Neural crest cell (in vitro differentiated cells): ENCODE data around the gene TUSC2. TPM values are rescaled to one million over a fixed set of nuclear protein-coding genes. Genes with fewer than 3 reads are reported as not detected.
A peak's percentile ranks its signal among the peaks of the same experiment; 100 is the strongest.

ENCODE experiments used
- DNase-seq: peaks from one replicate; pipeline ENCODE4 v3.0.0; 2021; ENCODE audit warnings: low read depth, mixed read lengths, low spot score
- H3K27ac Mint-ChIP-seq: one replicate; pipeline ENCODE4 v1.8.0; 2021; ENCODE audit warnings: mild to moderate bottlenecking, mixed read lengths; ENCODE audit not compliant: unreplicated experiment
- H3K27me3 Mint-ChIP-seq: 2 replicates; pipeline ENCODE4 v1.8.0; 2021; ENCODE audit warnings: low read depth, mild to moderate bottlenecking, mixed read lengths
- H3K36me3 Mint-ChIP-seq: 2 replicates; pipeline ENCODE4 v1.8.0; 2021; ENCODE audit warnings: low read depth, mild to moderate bottlenecking, mixed read lengths
- H3K4me1 Mint-ChIP-seq: 2 replicates; pipeline ENCODE4 v1.8.0; 2021; ENCODE audit warnings: mixed read lengths
- H3K4me3 Mint-ChIP-seq: one replicate; pipeline ENCODE4 v1.8.0; 2021; ENCODE audit warnings: mild to moderate bottlenecking, mixed read lengths
- H3K9me3 Mint-ChIP-seq: 2 replicates; pipeline ENCODE4 v1.8.0; 2021; ENCODE audit warnings: mixed read lengths
- CTCF ChIP-seq: fragments of 200-600 bp; sonication (generic); conservative IDR thresholded peaks from 2 replicates; pipeline ENCODE4 v1.5.0; 2021; ENCODE audit warnings: antibody characterized with exemption, mild to moderate bottlenecking
- total RNA-seq: library from RNA; stranded (reverse); gene quantifications from 2 replicates; pipeline ENCODE4 v1.2.1, GENCODE V29; 2021

The TUSC2 gene
- total RNA-seq, 1 donor from 2014 or later = 35.5 TPM

- Mint-ChIP-seq H3K36me3 (no peaks in the 10 kb centered on the region), H3K4me3 (peak within 1 kb of the TSS; percentile 85), H3K4me1 (peaks cover 14% of the 10 kb centered on the region), H3K9me3 (no peaks in the 10 kb centered on the region), H3K27ac (peak within 1 kb of the TSS; percentile 97), H3K27me3 (no peaks in the 10 kb centered on the region)
- peak; percentile 90 for DNase-seq
- TF ChIP-seq CTCF = no peak
Measured at GRCh38 chr3:50292159-50293078, 35.6 kb downstream of the TUSC2 start, which contains the start of gene IFRD2. Gene IFRD2, minus strand, starts transcription at chr3:50292429. Its CDS starts 155 bp downstream, at chr3:50292274.

- Mint-ChIP-seq H3K4me1 (peaks cover 14% of the 10 kb centered on the region), H3K9me3 (no peaks in the 10 kb centered on the region), H3K27ac (no peak overlapping the region), H3K27me3 (no peaks in the 10 kb centered on the region), H3K36me3 (no peaks in the 10 kb centered on the region), H3K4me3 (peak overlapping the region; percentile 78)
- no peak for TF ChIP-seq CTCF
- no peak for DNase-seq
Measured at GRCh38 chr3:50290161-50290641, 37.8 kb downstream of the TUSC2 start.

- no peak for DNase-seq
- no peak for TF ChIP-seq CTCF
- Mint-ChIP-seq H3K27me3 (no peaks in the 10 kb centered on the region), H3K4me1 (peaks cover 14% of the 10 kb centered on the region), H3K27ac (no peak overlapping the region), H3K36me3 (no peaks in the 10 kb centered on the region), H3K4me3 (peak overlapping the region; percentile 78), H3K9me3 (no peaks in the 10 kb centered on the region)
Measured at GRCh38 chr3:50289130-50289529, 38.9 kb downstream of the TUSC2 start.

GRCh38 chr3:50288387-50289007 lies 39.5 kb downstream of the TUSC2 start:
- DNase-seq = no peak
- peak overlapping the region; percentile 78 for H3K4me3 Mint-ChIP-seq
- no peak for TF ChIP-seq CTCF
- peaks cover 14% of the 10 kb centered on the region for H3K4me1 Mint-ChIP-seq
- H3K9me3 Mint-ChIP-seq = no peaks in the 10 kb centered on the region
- no peaks in the 10 kb centered on the region for H3K36me3 Mint-ChIP-seq
- no peaks in the 10 kb centered on the region for H3K27me3 Mint-ChIP-seq
- H3K27ac Mint-ChIP-seq = no peak overlapping the region

- Mint-ChIP-seq H3K27ac (no peak overlapping the region), H3K4me3 (peak overlapping the region; percentile 59), H3K27me3 (no peaks in the 10 kb centered on the region), H3K36me3 (no peaks in the 10 kb centered on the region), H3K9me3 (no peaks in the 10 kb centered on the region), H3K4me1 (peaks cover 7% of the 10 kb centered on the region)
- DNase-seq = no peak
- no peak for TF ChIP-seq CTCF
Measured at GRCh38 chr3:50287262-50287661, 40.8 kb downstream of the TUSC2 start.
